Neuronal stem cell (in vitro differentiated cells): Measurements from ENCODE around the gene C19orf25.

ENCODE experiments used
- DNase-seq: peaks from one replicate; pipeline ENCODE4 v3.0.0-alpha.2; 2013; ENCODE audit warnings: low spot score
- H2AFZ ChIP-seq: one replicate; pipeline ENCODE4 v1.6.1; 2013; ENCODE audit warnings: mild to moderate bottlenecking, low read length, inconsistent platforms
- H2AK5ac ChIP-seq: 2 replicates; pipeline ENCODE4 v1.6.1; 2013; ENCODE audit warnings: low read depth, mild to moderate bottlenecking, inconsistent platforms, low read length, moderate library complexity, mixed read lengths
- H2BK120ac ChIP-seq: 2 replicates; pipeline ENCODE4 v1.6.1; 2013; ENCODE audit warnings: low read depth, mild to moderate bottlenecking, inconsistent platforms, low read length, moderate library complexity, mixed read lengths
- H2BK12ac ChIP-seq: one replicate; pipeline ENCODE4 v1.6.1; 2013; ENCODE audit warnings: low read length, inconsistent platforms
- H2BK15ac ChIP-seq: 2 replicates; pipeline ENCODE4 v1.6.1; 2013; ENCODE audit warnings: mild to moderate bottlenecking, low read length, inconsistent platforms, mixed read lengths
- H2BK5ac ChIP-seq: one replicate; pipeline ENCODE4 v1.6.1; 2013; ENCODE audit warnings: inconsistent platforms, mild to moderate bottlenecking, low read length, moderate library complexity
- H3K14ac ChIP-seq: one replicate; pipeline ENCODE4 v1.6.1; 2013; ENCODE audit warnings: low read length, inconsistent platforms
- H3K18ac ChIP-seq: 2 replicates; pipeline ENCODE4 v1.6.1; 2013; ENCODE audit warnings: low read length, inconsistent platforms
- H3K23ac ChIP-seq: 2 replicates; pipeline ENCODE4 v1.6.1; 2013; ENCODE audit warnings: low read depth, mild to moderate bottlenecking, mixed read lengths, low read length, inconsistent platforms; ENCODE audit not compliant: poor library complexity
- H3K27ac ChIP-seq: replicated peaks from 3 replicates; pipeline ENCODE4 v1.5.1; 2013; ENCODE audit warnings: low read length, inconsistent platforms
- H3K27me3 ChIP-seq, 3 experiments: 2 replicates each; pipeline ENCODE4 v1.6.1; 2013; ENCODE audit warnings: low read length in 3 of 3, mild to moderate bottlenecking in 2 of 3, inconsistent platforms in 1 of 3, low read depth in 1 of 3, mixed read lengths in 1 of 3, moderate library complexity in 1 of 3; ENCODE audit not compliant: control insufficient read depth in 3 of 3, insufficient read depth in 3 of 3
- H3K36me3 ChIP-seq, 2 donors: replicated peaks in 1 of 2; 2 replicates each; pipeline ENCODE4 v1.6.1; 2013; ENCODE audit warnings: low read length in 2 of 2; ENCODE audit not compliant: control insufficient read depth in 2 of 2, insufficient read depth in 2 of 2
- H3K4ac ChIP-seq: 2 replicates; pipeline ENCODE4 v1.6.1; 2013; ENCODE audit warnings: inconsistent platforms, mild to moderate bottlenecking, low read length, moderate library complexity
- H3K4me1 ChIP-seq, 2 donors: 1 replicate in 1 of 2; 2 replicates in 1 of 2; pipeline ENCODE4 v1.6.1; 2013; ENCODE audit warnings: low read length in 2 of 2, low read depth in 1 of 2; ENCODE audit not compliant: control insufficient read depth in 2 of 2, insufficient read depth in 1 of 2
- H3K4me2 ChIP-seq: one replicate; pipeline ENCODE4 v1.6.1; 2013; ENCODE audit warnings: mild to moderate bottlenecking, low read length, inconsistent platforms; ENCODE audit not compliant: insufficient read depth, poor library complexity, severe bottlenecking
- H3K4me3 ChIP-seq, 2 donors: 2 replicates each; pipeline ENCODE4 v1.5.1; 2013; ENCODE audit warnings: low read length in 2 of 2, mild to moderate bottlenecking in 2 of 2, inconsistent platforms in 1 of 2, moderate library complexity in 1 of 2
- H3K79me1 ChIP-seq: one replicate; pipeline ENCODE4 v1.6.1; 2013; ENCODE audit warnings: low read depth, mild to moderate bottlenecking, inconsistent platforms, low read length, moderate library complexity
- H3K9ac ChIP-seq: one replicate; pipeline ENCODE4 v1.6.1; 2013; ENCODE audit warnings: mild to moderate bottlenecking, low read depth, low read length, inconsistent platforms; ENCODE audit not compliant: poor library complexity
- H3K9me3 ChIP-seq, 2 donors: replicated peaks in 1 of 2; 2 replicates each; pipeline versions ENCODE3 to v1.6.1; 2013; ENCODE audit warnings: low read length in 2 of 2, mild to moderate bottlenecking in 2 of 2, inconsistent platforms in 1 of 2, low read depth in 1 of 2, mixed read lengths in 1 of 2, moderate library complexity in 1 of 2; ENCODE audit not compliant: control insufficient read depth in 2 of 2, insufficient read depth in 1 of 2
- H4K8ac ChIP-seq: one replicate; pipeline ENCODE4 v1.6.1; 2013; ENCODE audit warnings: low read depth, mild to moderate bottlenecking, inconsistent platforms, low read length, moderate library complexity
- H4K91ac ChIP-seq: one replicate; pipeline ENCODE4 v1.6.1; 2013; ENCODE audit warnings: low read length, low read depth, mild to moderate bottlenecking, inconsistent platforms; ENCODE audit not compliant: poor library complexity
- WGBS, 2 donors: extraction: QIAGEN DNeasy Blood & Tissue Kit; methylation state at CpG; one replicate each; pipeline ENCODE4 v1.1.7; 2013; ENCODE audit warnings: missing lambda C conversion rate in 2 of 2, mixed read lengths in 1 of 2; ENCODE audit not compliant: insufficient read length in 2 of 2, insufficient replicate concordance in 1 of 2; ENCODE audit errors: extremely low coverage in 2 of 2; 5-methylcytosine and 5-hydroxymethylcytosine counted together

C19orf25 gene

GRCh38 chr19:1441677-1442438, 37.2 kb downstream of the C19orf25 start:
- Histone ChIP-seq H3K4me2 (no peak overlapping the region), H3K79me1 (peaks cover 21% of the 10 kb centered on the region), H3K27ac (no peak overlapping the region), H3K9me3 (peaks cover 0 to 2% of the 10 kb centered on the region in 2 donors), H3K4me1 (peaks cover 6 to 7% of the 10 kb centered on the region in 2 donors), H3K14ac (no peak overlapping the region), H2AFZ (no peak overlapping the region), H4K91ac (no peak overlapping the region), H4K8ac (no peak overlapping the region), H2BK5ac (no peak overlapping the region), H2AK5ac (no peak overlapping the region), H3K4ac (no peak overlapping the region), H3K18ac (no peak overlapping the region), H2BK12ac (no peak overlapping the region), H3K9ac (no peak overlapping the region), H2BK15ac (no peak overlapping the region), H3K23ac (no peak overlapping the region), H3K27me3 (peaks cover 0 to 4% (median 0%) of the 10 kb centered on the region in 3 experiments), H2BK120ac (no peak overlapping the region), H3K4me3 (no peak overlapping the region), H3K36me3 (peaks cover 30 to 43% of the 10 kb centered on the region in 2 donors)
- DNase-seq: no peak
- WGBS, 2 donors: no CpG with 5 or more reads among the region's 25 CpGs

- Histone ChIP-seq H3K27ac (no peak overlapping the region), H2AFZ (no peak overlapping the region), H3K4me1 (peaks cover 4 to 6% of the 10 kb centered on the region in 2 donors), H2AK5ac (peak overlapping the region; percentile 40), H3K9ac (peak overlapping the region; percentile 72), H3K9me3 (peaks cover 0 to 2% of the 10 kb centered on the region in 2 donors), H3K4me3 (peak overlapping the region in 1 of 2 donors; percentile 24), H2BK15ac (no peak overlapping the region), H3K27me3 (no peaks in the 10 kb centered on the region), H4K8ac (peak overlapping the region; percentile 17), H3K79me1 (peaks cover 21% of the 10 kb centered on the region), H3K18ac (no peak overlapping the region), H2BK120ac (no peak overlapping the region), H3K4ac (peak overlapping the region; percentile 76), H2BK12ac (peak overlapping the region; percentile 90), H3K14ac (peak overlapping the region; percentile 56), H2BK5ac (peak overlapping the region; percentile 53), H3K4me2 (no peak overlapping the region), H3K36me3 (peaks cover 30 to 43% of the 10 kb centered on the region in 2 donors), H4K91ac (no peak overlapping the region), H3K23ac (peak overlapping the region; percentile 85)
- WGBS, 2 donors: no CpG with 5 or more reads among the region's 9 CpGs
- no peak for DNase-seq
These were observed 38.0 kb downstream of the C19orf25 start for GRCh38 chr19:1441022-1441426.

GRCh38 chr19:1440418-1440801, 38.6 kb downstream of the C19orf25 start:
- no peak overlapping the region for H2BK120ac ChIP-seq
- H4K91ac ChIP-seq: no peak overlapping the region
- no peak overlapping the region for H2BK15ac ChIP-seq
- WGBS, 2 donors: no CpG with 5 or more reads among the region's 15 CpGs
- no peak overlapping the region for H2AFZ ChIP-seq
- H3K18ac ChIP-seq: no peak overlapping the region
- H2BK12ac ChIP-seq: peak overlapping the region; percentile 73
- H3K4me1 ChIP-seq: peaks cover 4 to 6% of the 10 kb centered on the region in 2 donors
- peaks cover 21% of the 10 kb centered on the region for H3K79me1 ChIP-seq
- H3K14ac ChIP-seq: peak overlapping the region; percentile 71
- no peaks in the 10 kb centered on the region for H3K27me3 ChIP-seq
- no peak overlapping the region for H3K4ac ChIP-seq
- peak overlapping the region; percentile 93 for H3K23ac ChIP-seq
- no peak for DNase-seq
- peak overlapping the region in 1 of 2 donors; percentile 6 for H3K4me3 ChIP-seq
- H3K9ac ChIP-seq: peak overlapping the region; percentile 44
- peak overlapping the region; percentile 53 for H2BK5ac ChIP-seq
- H2AK5ac ChIP-seq: peak overlapping the region; percentile 40
- peaks cover 32 to 47% of the 10 kb centered on the region in 2 donors for H3K36me3 ChIP-seq
- H3K4me2 ChIP-seq: no peak overlapping the region
- no peak overlapping the region for H3K27ac ChIP-seq
- H3K9me3 ChIP-seq: peaks cover 0 to 2% of the 10 kb centered on the region in 2 donors
- no peak overlapping the region for H4K8ac ChIP-seq
